ENCODE results near the gene JCHAIN. TPM values are rescaled to one million over a fixed set of nuclear protein-coding genes. Genes with fewer than 3 reads are reported as not detected.
"Not testable (repeated sequence)": the region's sequence is repeated elsewhere in the genome, so short reads cannot be mapped to it uniquely, and the experiment has no call there.

The JCHAIN gene
- total and polyA plus RNA-seq, 2 of the 4 experiments (the other 2 are of a cell fraction): 0.72 to 0.86 TPM

DNA sequence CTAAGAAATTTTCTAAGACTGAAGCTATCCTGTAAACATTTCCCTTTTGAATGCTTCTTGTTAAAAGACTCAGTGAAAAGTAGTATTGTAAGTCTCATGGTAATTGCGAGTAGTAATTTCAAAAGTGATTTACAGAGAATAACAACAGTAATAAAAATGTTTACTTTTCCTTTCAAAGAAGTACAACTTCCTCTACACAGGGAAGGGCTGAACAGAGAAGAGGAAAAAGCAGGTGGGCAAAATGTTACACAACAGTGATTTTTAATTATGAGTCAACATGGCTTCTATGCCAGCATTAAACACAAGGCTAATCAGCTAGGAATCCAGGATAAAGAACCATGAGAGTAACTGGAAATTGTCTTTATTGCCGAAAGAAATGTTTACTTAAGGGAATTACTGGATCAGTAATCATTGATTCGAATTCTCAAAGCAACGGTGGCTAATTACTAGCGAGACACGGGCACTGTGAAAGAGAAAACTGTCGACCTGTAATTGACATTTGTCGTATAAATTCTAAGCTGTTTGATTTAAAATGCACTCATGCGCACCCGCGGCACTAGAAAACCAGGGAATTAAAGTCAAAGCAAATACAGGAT lies 37.4 kb upstream of the JCHAIN start (continued):
- no peak for TF ChIP-seq MXI1 (IDR thresholded peaks at IDR 0.05; ENCODE audit: borderline replicate concordance, low read depth, low read length)

DNA sequence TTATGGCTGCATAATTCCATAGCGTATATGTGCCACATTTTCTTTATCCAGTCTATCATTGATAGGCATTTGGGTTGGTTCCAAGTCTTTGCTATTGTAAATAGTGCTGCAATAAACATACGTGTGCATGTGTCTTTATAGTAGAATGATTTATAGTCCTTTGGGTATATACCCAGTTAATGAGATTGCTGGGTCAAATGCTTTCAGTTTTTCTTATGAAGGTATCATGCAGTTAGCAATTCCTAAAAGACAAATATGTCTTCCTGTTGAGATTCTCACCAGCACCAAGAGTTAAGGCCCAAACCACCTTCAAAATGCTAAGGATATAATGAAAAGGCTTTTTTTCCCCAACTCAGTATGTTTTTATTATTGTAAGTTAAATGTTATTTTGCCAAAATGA lies 36.3 kb upstream of the JCHAIN start:
- BruUV-seq (replicated peaks); H3K56ac ChIP-seq (ENCODE audit: extremely low read depth, insufficient read depth, low read length); H4K91ac ChIP-seq (ENCODE audit: insufficient read depth, low read depth, low read length); H2AFZ ChIP-seq (replicated peaks; ENCODE audit: low read length, poor library complexity); H4K8ac ChIP-seq (ENCODE audit: low read depth in 2 of 2, low read length in 2 of 2); H3K23ac ChIP-seq (ENCODE audit: low read depth, low read length); H2BK20ac ChIP-seq (ENCODE audit: low read depth, low read length); intact Hi-C loops (cut with micrococcal nuclease); H3K4me3 ChIP-seq (ENCODE audit: insufficient read depth, low read depth, low read length); H3K9me1 ChIP-seq (ENCODE audit: insufficient read depth, low read length); H3K4me1 ChIP-seq (ENCODE audit: control insufficient read depth, insufficient read depth, low read length); H2BK120ac ChIP-seq (ENCODE audit: low read depth, low read length); in situ Hi-C loops (cut with MboI; ENCODE audit: low sequenced_read_pairs); H2AK5ac ChIP-seq (ENCODE audit: low read depth, low read length); dilution Hi-C loops (cut with HindIII; ENCODE audit: low sequenced_read_pairs, unreplicated experiment); H4K5ac ChIP-seq (ENCODE audit: low read depth, low read length); H3K27me3 ChIP-seq (ENCODE audit: control insufficient read depth, insufficient read depth, low read length); H3K4me2 ChIP-seq (ENCODE audit: low read depth, low read length); H2BK15ac ChIP-seq (ENCODE audit: low read depth, low read length); DNase-seq; H3K27ac ChIP-seq (ENCODE audit: insufficient read depth, low read length); H3K36me3 ChIP-seq (ENCODE audit: control insufficient read depth, insufficient read depth, low read length); H3K14ac ChIP-seq (replicated peaks; ENCODE audit: low read depth, low read length); H3K4ac ChIP-seq (ENCODE audit: low read depth, low read length); CTCF ChIA-PET; H2BK5ac ChIP-seq (ENCODE audit: low read depth, low read length, poor library complexity, severe bottlenecking); H3K9ac ChIP-seq (ENCODE audit: low read depth, low read length); H4K20me1 ChIP-seq (ENCODE audit: insufficient read depth, low read length); ATAC-seq (ENCODE audit: low read depth); H2AK9ac ChIP-seq (replicated peaks; ENCODE audit: low read depth, low read length, poor library complexity); POLR2A ChIA-PET (ENCODE audit: unreplicated experiment); H3K18ac ChIP-seq (ENCODE audit: low read depth, low read length); H3K9me3 ChIP-seq (ENCODE audit: control insufficient read depth, insufficient read depth, low read length): not testable (repeated sequence)
- H3K79me1 ChIP-seq (ENCODE audit: low read depth in 1 of 2, low read length in 2 of 2): peaks cover 10 to 21% of the 10 kb centered on the region in 2 experiments
- WGBS, 2 experiments (ENCODE audit: extremely low coverage in 2 of 2, insufficient read length in 1 of 2): no CpG with 5 or more reads among the region's 2 CpGs

Measured in IMR-90 (cell line).